A549 treated with Hydrocortisone at 1 μM for 4 hours (cell line): ENCODE results near the gene SLC24A4. TPM values are rescaled to one million over a fixed set of nuclear protein-coding genes. Genes with fewer than 3 reads are reported as not detected.

Source experiments
- total RNA-seq: library from RNA; stranded (reverse); fragments of 200-300 nt; extraction: Qiagen RNA extraction; gene quantifications from 5 replicates; pipeline ENCODE4 v1.2.3, GENCODE V29; 2022

Gene SLC24A4
- 0.06 to 0.22 TPM (median 0.20 TPM) in 5 replicates for total RNA-seq

GRCh38 chr14:92323011-92323915 is at the start of gene SLC24A4:
Gene SLC24A4, plus strand, starts transcription at chr14:92323165. Its CDS starts 666 bp downstream, at chr14:92323831.

GRCh38 chr14:92513204-92513965 is 190.4 kb downstream of the SLC24A4 start, which contains the start of gene RIN3:
Gene RIN3, plus strand, starts transcription at chr14:92513781. Its CDS starts 152 bp downstream, at chr14:92513933.

Other genes starting within 250 kb of the SLC24A4 start
- gene ATXN3, start 216.6 kb upstream of the SLC24A4 start, total RNA-seq: 21.3 to 45.4 TPM (median 23.1 TPM) in 5 replicates
- gene NDUFB1, start 201.5 kb upstream of the SLC24A4 start, total RNA-seq: 318 to 350 TPM (median 330 TPM) in 5 replicates
- gene CPSF2, start 201.2 kb upstream of the SLC24A4 start, total RNA-seq: 34.6 to 44.6 TPM (median 38.5 TPM) in 5 replicates
- 19.8 to 22.4 TPM (median 21.1 TPM) in 5 replicates for gene RIN3, start 190.6 kb downstream of the SLC24A4 start, total RNA-seq